Hepatocyte (in vitro differentiated cells): Measurements from ENCODE around the gene EXD3. TPM values are rescaled to one million over a fixed set of nuclear protein-coding genes. Genes with fewer than 3 reads are reported as not detected.
A peak's percentile ranks its signal among the peaks of the same experiment; 100 is the strongest.

Experiments
- DNase-seq: peaks from one replicate; pipeline ENCODE4 v3.0.0-alpha.2; 2016; ENCODE audit warnings: low spot score
- H2AFZ ChIP-seq: fragments of 200-600 bp; sonication (generic); 2 replicates; pipeline ENCODE4 v1.6.0; 2016; ENCODE audit warnings: antibody characterized with exemption, mild to moderate bottlenecking
- H3K27ac ChIP-seq: fragments of 200-600 bp; sonication (generic); 2 replicates; pipeline ENCODE4 v1.5.1; 2016; ENCODE audit warnings: mild to moderate bottlenecking
- H3K27me3 ChIP-seq: fragments of 200-600 bp; sonication (generic); 2 replicates; pipeline ENCODE4 v1.6.1; 2016
- H3K36me3 ChIP-seq: fragments of 200-600 bp; sonication (generic); replicated peaks from 2 replicates; pipeline ENCODE4 v1.5.1; 2016; ENCODE audit warnings: low read depth; ENCODE audit not compliant: insufficient read depth
- H3K4me1 ChIP-seq: fragments of 200-600 bp; sonication (generic); 2 replicates; pipeline ENCODE4 v1.5.1; 2016; ENCODE audit warnings: mild to moderate bottlenecking, moderate library complexity; ENCODE audit not compliant: insufficient read depth
- H3K4me2 ChIP-seq: fragments of 200-600 bp; sonication (generic); 2 replicates; pipeline ENCODE4 v1.6.0; 2016
- H3K4me3 ChIP-seq: fragments of 200-600 bp; sonication (generic); 2 replicates; pipeline ENCODE4 v1.5.1; 2016; ENCODE audit warnings: mild to moderate bottlenecking
- H3K79me2 ChIP-seq: fragments of 200-600 bp; sonication (generic); 2 replicates; pipeline ENCODE4 v1.6.0; 2017; ENCODE audit warnings: mild to moderate bottlenecking
- H3K9me2 ChIP-seq: fragments of 200-600 bp; sonication (generic); replicated peaks from 2 replicates; pipeline ENCODE4 v1.6.0; 2017; ENCODE audit warnings: mild to moderate bottlenecking; ENCODE audit not compliant: insufficient read depth
- H3K9me3 ChIP-seq: fragments of 200-600 bp; sonication (generic); 2 replicates; pipeline ENCODE4 v1.5.1; 2016; ENCODE audit warnings: low read depth, mild to moderate bottlenecking
- H4K20me1 ChIP-seq: fragments of 200-600 bp; sonication (generic); 2 replicates; pipeline ENCODE4 v1.6.0; 2016; ENCODE audit warnings: mild to moderate bottlenecking; ENCODE audit not compliant: insufficient read depth, poor library complexity, severe bottlenecking
- CTCF ChIP-seq: fragments of 200-600 bp; sonication (generic); IDR thresholded peaks from 2 replicates; pipeline ENCODE4 v1.5.1; 2016; ENCODE audit warnings: antibody characterized with exemption, mild to moderate bottlenecking; ENCODE audit not compliant: poor library complexity
- EZH2 ChIP-seq: fragments of 200-600 bp; sonication (generic); IDR thresholded peaks from 2 replicates; pipeline ENCODE4 v1.6.1; 2016; ENCODE audit warnings: antibody characterized with exemption, mild to moderate bottlenecking, borderline replicate concordance
- EZH2phosphoT487 ChIP-seq: fragments of 200-600 bp; sonication (generic); IDR thresholded peaks from one replicate; pipeline ENCODE4 v1.6.1; 2018; ENCODE audit warnings: antibody characterized with exemption, mild to moderate bottlenecking, low read depth, moderate library complexity; ENCODE audit not compliant: unreplicated experiment, severe bottlenecking
- WGBS: methylation state at CpG from one replicate; pipeline ENCODE4 v1.1.6; 2016; ENCODE audit warnings: low lambda C conversion rate; ENCODE audit errors: missing lambda C conversion rate; 5-methylcytosine and 5-hydroxymethylcytosine counted together
- polyA plus RNA-seq: library from polyadenylated mRNA; unstranded; fragments of >200 nt; fragmentation: Nextera tagmentation; extraction: Ambion mirVana; gene quantifications from 2 replicates; pipeline ENCODE4 v1.2.1, GENCODE V29; 2016
- total RNA-seq: library from RNA; depleted of rRNA; stranded (reverse); fragments of >200 nt; gene quantifications from 2 replicates; pipeline ENCODE4 v1.2.3, GENCODE V29; 2014

Gene EXD3
- total and polyA plus RNA-seq, 2 experiments from 2014 or later = 11.8 to 21.6 TPM

GRCh38 chr9:137296670-137297664 lies 126.0 kb downstream of the EXD3 start:
- no peak for DNase-seq
- H3K4me2 ChIP-seq = peak overlapping the region; percentile 91
- no peaks in the 10 kb centered on the region for H3K27me3 ChIP-seq
- WGBS = 62% methylated on average over 22 of the region's 24 CpGs
- peaks cover 3% of the 10 kb centered on the region for H4K20me1 ChIP-seq
- peaks cover 60% of the 10 kb centered on the region for H3K4me1 ChIP-seq
- no peak overlapping the region for H2AFZ ChIP-seq
- no peak overlapping the region for H3K4me3 ChIP-seq
- H3K27ac ChIP-seq = no peak overlapping the region
- no peaks in the 10 kb centered on the region for H3K9me3 ChIP-seq
- TF ChIP-seq EZH2 = no peak
- TF ChIP-seq EZH2phosphoT487 = no peak
- no peak for TF ChIP-seq CTCF
- peaks cover 9% of the 10 kb centered on the region for H3K79me2 ChIP-seq
- no peaks in the 10 kb centered on the region for H3K36me3 ChIP-seq
- H3K9me2 ChIP-seq = no peaks in the 10 kb centered on the region

GRCh38 chr9:137295849-137296669 lies 126.9 kb downstream of the EXD3 start:
- peak overlapping the region; percentile 91 for H3K4me2 ChIP-seq
- 19% methylated on average over 30 of the region's 78 CpGs for WGBS
- H3K27ac ChIP-seq = no peak overlapping the region

GRCh38 chr9:137295238-137295811 lies 127.6 kb downstream of the EXD3 start:
- Histone ChIP-seq H3K4me1 (peaks cover 53% of the 10 kb centered on the region), H3K36me3 (no peaks in the 10 kb centered on the region), H2AFZ (peak overlapping the region; percentile 31), H3K4me2 (peak overlapping the region; percentile 91), H3K4me3 (no peak overlapping the region), H3K79me2 (peaks cover 9% of the 10 kb centered on the region), H3K27me3 (no peaks in the 10 kb centered on the region), H3K27ac (peak overlapping the region; percentile 96), H3K9me2 (no peaks in the 10 kb centered on the region), H3K9me3 (no peaks in the 10 kb centered on the region), H4K20me1 (peaks cover 2% of the 10 kb centered on the region)
- DNase-seq = peak; percentile 82
- 2% methylated on average over 16 of the region's 76 CpGs for WGBS
- TF ChIP-seq EZH2phosphoT487 = no peak
- peak; percentile 36 for TF ChIP-seq CTCF

More at GRCh38 chr9:137295849-137296669, 126.9 kb downstream of the EXD3 start:
- Histone ChIP-seq H3K9me2 (no peaks in the 10 kb centered on the region), H3K36me3 (no peaks in the 10 kb centered on the region), H3K4me3 (peak overlapping the region; percentile 7), H4K20me1 (peaks cover 3% of the 10 kb centered on the region), H2AFZ (no peak overlapping the region), H3K9me3 (no peaks in the 10 kb centered on the region), H3K4me1 (peaks cover 56% of the 10 kb centered on the region), H3K79me2 (peaks cover 9% of the 10 kb centered on the region), H3K27me3 (no peaks in the 10 kb centered on the region)
- no peak for DNase-seq
- TF ChIP-seq CTCF (no peak), EZH2phosphoT487 (no peak), EZH2 (no peak)
